GM23338 (cell line): ENCODE results near the gene SPATA31C2.
"Not testable (repeated sequence)": the region's sequence is repeated elsewhere in the genome, so short reads cannot be mapped to it uniquely, and the experiment has no call there.

Experiments
- CREB1 ChIP-seq: fragments of 250-450 bp; sonication (Bioruptor Pico); IDR thresholded peaks from 2 replicates; pipeline ENCODE4 v1.5.0; 2020; ENCODE audit warnings: low read depth, mild to moderate bottlenecking, moderate library complexity
- CTCF ChIP-seq, 2 experiments: fragments of 200-600 bp in 1 of 2; sonication (generic) in 1 of 2; conservative IDR thresholded peaks; 2 replicates each; pipeline versions ENCODE4 v1.5.1 to v1.6.1; 2016 to 2017; ENCODE audit warnings: antibody characterized with exemption in 2 of 2, low read depth in 2 of 2, mild to moderate bottlenecking in 2 of 2, moderate library complexity in 1 of 2
- ETS1 ChIP-seq: IDR thresholded peaks from 2 replicates; pipeline ENCODE4 v1.6.1; 2016; ENCODE audit warnings: antibody characterized with exemption
- EZH2 ChIP-seq: fragments of 200-600 bp; sonication (generic); IDR thresholded peaks from one replicate; pipeline ENCODE4 v1.8.0; 2017; ENCODE audit warnings: antibody characterized with exemption, mild to moderate bottlenecking, low read depth; ENCODE audit not compliant: unreplicated experiment
- EZH2phosphoT487 ChIP-seq: fragments of 200-600 bp; sonication (generic); IDR thresholded peaks from one replicate; pipeline ENCODE4 v1.8.1; 2018; ENCODE audit warnings: antibody characterized with exemption; ENCODE audit not compliant: unreplicated experiment
- JUNB ChIP-seq: IDR thresholded peaks from one replicate; pipeline ENCODE4 v1.6.1; 2016; ENCODE audit warnings: antibody characterized with exemption; ENCODE audit not compliant: unreplicated experiment
- POLR2AphosphoS5 ChIP-seq: IDR thresholded peaks from 2 replicates; pipeline ENCODE4 v1.6.1; 2016; ENCODE audit warnings: antibody characterized with exemption, low read depth
- REST ChIP-seq: IDR thresholded peaks from one replicate; pipeline ENCODE4 v1.6.1; 2018; ENCODE audit warnings: antibody characterized with exemption; ENCODE audit not compliant: unreplicated experiment
- ZNF114 ChIP-seq: fragments of 250-450 bp; sonication (Bioruptor Pico); IDR thresholded peaks from 2 replicates; pipeline ENCODE4 v1.5.0; 2020; ENCODE audit warnings: mild to moderate bottlenecking, moderate library complexity
- ZNF331 ChIP-seq: fragments of 250-450 bp; sonication (Bioruptor Pico); IDR thresholded peaks from 2 replicates; pipeline ENCODE4 v1.5.0; 2020; ENCODE audit warnings: low read depth, mild to moderate bottlenecking, moderate library complexity

DNA sequence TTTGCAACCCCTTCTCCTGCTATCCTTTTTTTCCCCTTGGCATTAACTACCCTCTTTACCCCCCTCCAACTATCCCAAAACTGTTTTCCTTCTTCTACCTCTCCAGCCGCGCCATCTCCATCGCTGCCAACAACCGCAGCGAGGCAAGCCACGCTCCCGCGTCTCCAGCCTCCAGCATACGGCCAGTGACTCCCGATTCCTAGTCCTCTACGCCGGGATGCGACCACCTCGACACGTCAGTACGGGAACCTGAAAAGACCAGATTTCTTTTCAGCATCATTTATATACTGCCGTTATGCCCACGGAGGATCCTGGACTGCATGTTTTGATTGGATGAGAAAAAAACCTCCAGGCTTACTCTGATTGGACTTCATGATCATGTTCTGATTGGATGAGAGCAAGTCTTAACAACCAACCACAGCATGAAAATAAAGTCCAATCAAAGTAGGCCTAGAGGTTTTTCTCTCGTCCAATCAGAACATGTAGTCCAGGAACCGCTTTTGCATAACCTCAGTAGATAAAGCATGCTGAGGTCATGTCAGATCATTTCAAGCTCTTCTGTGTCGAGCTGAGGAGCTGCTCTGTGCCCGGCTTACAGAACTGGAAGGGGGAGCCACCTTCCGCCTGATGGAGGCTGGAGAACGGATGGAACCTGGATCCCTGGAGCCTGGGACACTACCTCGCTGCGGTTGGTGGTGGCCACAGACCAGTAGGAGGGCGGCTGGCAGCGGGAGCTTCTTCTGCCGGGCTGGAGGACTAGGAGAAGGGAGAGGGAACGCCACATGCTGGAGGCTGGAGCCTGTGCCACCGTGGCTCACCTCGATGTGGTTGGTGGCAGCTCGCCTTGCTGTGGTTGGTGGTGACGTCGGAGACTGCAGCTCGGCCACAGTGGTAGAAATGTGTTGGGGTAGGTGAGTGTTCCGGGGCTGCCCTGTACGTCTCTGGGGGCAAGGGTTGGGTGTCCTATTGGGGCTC is 24.8 kb downstream of the SPATA31C2 start:
- TF ChIP-seq CTCF (conservative IDR thresholded peaks at IDR 0.05; ENCODE audit: low read depth in 2 of 2); CREB1 (CRISPR knock-in tag); REST; POLR2AphosphoS5; EZH2; JUNB; EZH2phosphoT487; ZNF331; ETS1; ZNF114 (CRISPR knock-in tag): not testable (repeated sequence)
